ENCODE results near the gene PON3. TPM values are rescaled to one million over a fixed set of nuclear protein-coding genes. Genes with fewer than 3 reads are reported as not detected.

PON3 gene
- polyA plus RNA-seq, 1 donor: 3.8 TPM

GRCh38 chr7:95342029-95342428, 54.1 kb downstream of the PON3 start:
- DNase-seq (ENCODE audit: low read depth): no peak

GRCh38 chr7:95340491-95340890, 55.7 kb downstream of the PON3 start:
- no peak for DNase-seq (ENCODE audit: low read depth)

GRCh38 chr7:95338832-95339231, 57.3 kb downstream of the PON3 start:
- no peak for DNase-seq (ENCODE audit: low read depth)

- DNase-seq (ENCODE audit: low read depth): no peak
Observed at GRCh38 chr7:95335093-95335492, 61.1 kb downstream of the PON3 start.

GRCh38 chr7:95334447-95334846, 61.7 kb downstream of the PON3 start:
- no peak for DNase-seq (ENCODE audit: low read depth)

GRCh38 chr7:95330961-95331337, 65.2 kb downstream of the PON3 start:
- DNase-seq (ENCODE audit: low read depth): no peak

- no peak for DNase-seq (ENCODE audit: low read depth)
Observed at GRCh38 chr7:95330204-95330960, 65.8 kb downstream of the PON3 start.

GRCh38 chr7:95327356-95327755, 68.8 kb downstream of the PON3 start:
- no peak for DNase-seq (ENCODE audit: low read depth)

- no peak for DNase-seq (ENCODE audit: low read depth)
Observed at GRCh38 chr7:95324431-95324830, 71.7 kb downstream of the PON3 start, which contains the start of gene PON1. TSS of gene PON1 (minus strand) at chr7:95324532. CDS start at chr7:95324475, 57 bp downstream.

- DNase-seq (ENCODE audit: low read depth): no peak
Observed at GRCh38 chr7:95323410-95324129, 72.6 kb downstream of the PON3 start.

GRCh38 chr7:95322854-95323253, 73.3 kb downstream of the PON3 start:
- DNase-seq (ENCODE audit: low read depth): no peak

- no peak for DNase-seq (ENCODE audit: low read depth)
Observed at GRCh38 chr7:95322396-95322795, 73.8 kb downstream of the PON3 start.

GRCh38 chr7:95321720-95322119, 74.5 kb downstream of the PON3 start:
- DNase-seq (ENCODE audit: low read depth): no peak

- no peak for DNase-seq (ENCODE audit: low read depth)
Observed at GRCh38 chr7:95320651-95321050, 75.5 kb downstream of the PON3 start.

- no peak for DNase-seq (ENCODE audit: low read depth)
Observed at GRCh38 chr7:95319570-95319969, 76.6 kb downstream of the PON3 start.

GRCh38 chr7:95318501-95319100, 77.6 kb downstream of the PON3 start:
- no peak for DNase-seq (ENCODE audit: low read depth)

- DNase-seq (ENCODE audit: low read depth): no peak
Observed at GRCh38 chr7:95317966-95318365, 78.2 kb downstream of the PON3 start.

GRCh38 chr7:95317546-95317945, 78.6 kb downstream of the PON3 start:
- DNase-seq (ENCODE audit: low read depth): no peak

GRCh38 chr7:95316588-95316987, 79.6 kb downstream of the PON3 start:
- DNase-seq (ENCODE audit: low read depth): no peak

GRCh38 chr7:95312561-95312960, 83.6 kb downstream of the PON3 start:
- no peak for DNase-seq (ENCODE audit: low read depth)

GRCh38 chr7:95311389-95311788, 84.8 kb downstream of the PON3 start:
- DNase-seq (ENCODE audit: low read depth): no peak

GRCh38 chr7:95309951-95310350, 86.2 kb downstream of the PON3 start:
- DNase-seq (ENCODE audit: low read depth): no peak
